Hindlimb muscle (tissue), 1 donor: ENCODE measurements around the gene NTMT1. TPM values are rescaled to one million over a fixed set of nuclear protein-coding genes. Genes with fewer than 3 reads are reported as not detected.
"Not testable (repeated sequence)": the region's sequence is repeated elsewhere in the genome, so short reads cannot be mapped to it uniquely, and the experiment has no call there.

Experiments
- DNase-seq: peaks from one replicate; pipeline ENCODE4 v3.0.0-alpha.2; 2013
- polyA plus RNA-seq: library from polyadenylated mRNA; unstranded; fragments of 120-200 nt; gene quantifications from one replicate; pipeline ENCODE4 v1.2.1, GENCODE V29; 2013; ENCODE audit not compliant: insufficient read length

NTMT1 gene
- polyA plus RNA-seq, 1 donor, result 40.1 TPM

GRCh38 chr9:129655154-129655553 is 29.2 kb downstream of the NTMT1 start:
- DNase-seq, result no peak

DNA sequence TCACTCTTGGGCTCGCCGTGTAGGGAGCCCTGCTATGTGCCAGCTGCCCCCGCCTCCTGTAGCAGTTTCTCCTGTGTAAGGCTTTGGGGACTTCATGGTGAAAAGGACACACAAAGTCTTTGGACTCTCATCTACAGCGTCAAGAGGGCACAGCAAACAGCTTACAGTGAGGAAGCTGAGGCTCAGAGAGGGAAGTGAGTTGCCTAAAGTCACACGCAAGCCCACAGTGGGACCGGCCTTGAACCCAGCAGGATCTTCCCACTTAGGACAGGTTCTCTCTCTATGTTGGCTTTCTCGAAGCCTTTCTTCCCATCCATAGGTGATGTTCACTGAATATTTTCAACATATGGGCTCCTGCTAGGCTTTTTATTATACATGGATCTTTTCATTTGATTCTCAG is 29.7 kb downstream of the NTMT1 start:
- no peak for DNase-seq

DNA sequence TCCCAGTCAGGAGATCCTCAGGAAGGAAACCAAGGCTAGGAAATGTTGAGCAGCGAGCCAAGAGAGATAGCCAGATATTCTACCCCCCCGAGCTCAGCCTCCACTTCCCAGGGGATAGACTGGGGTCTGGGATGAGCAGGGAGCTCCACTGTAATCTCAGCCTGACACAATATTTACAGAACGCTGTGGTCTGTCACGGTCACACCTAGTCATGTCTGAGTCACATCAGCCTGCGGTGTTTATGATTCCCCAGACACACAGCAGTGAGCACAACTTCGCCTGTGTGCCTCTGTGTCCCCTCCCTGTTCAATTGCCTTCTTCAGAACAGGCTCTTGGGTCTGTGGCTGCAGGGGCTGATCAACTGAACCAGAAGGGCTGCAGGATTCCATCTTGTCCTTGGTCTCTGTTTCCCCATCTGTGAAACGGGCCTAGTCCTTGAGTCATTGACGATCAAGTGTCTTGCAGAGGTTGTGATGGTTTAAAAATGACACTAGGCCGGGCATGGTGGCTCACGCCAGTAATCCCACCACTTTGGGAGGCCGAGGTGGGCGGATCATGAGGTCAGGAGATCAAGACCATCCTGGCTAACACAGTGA is 30.9 kb downstream of the NTMT1 start:
- no peak for DNase-seq

- DNase-seq, result no peak
Observed at GRCh38 chr9:129661029-129661428, 35.1 kb downstream of the NTMT1 start.

DNA sequence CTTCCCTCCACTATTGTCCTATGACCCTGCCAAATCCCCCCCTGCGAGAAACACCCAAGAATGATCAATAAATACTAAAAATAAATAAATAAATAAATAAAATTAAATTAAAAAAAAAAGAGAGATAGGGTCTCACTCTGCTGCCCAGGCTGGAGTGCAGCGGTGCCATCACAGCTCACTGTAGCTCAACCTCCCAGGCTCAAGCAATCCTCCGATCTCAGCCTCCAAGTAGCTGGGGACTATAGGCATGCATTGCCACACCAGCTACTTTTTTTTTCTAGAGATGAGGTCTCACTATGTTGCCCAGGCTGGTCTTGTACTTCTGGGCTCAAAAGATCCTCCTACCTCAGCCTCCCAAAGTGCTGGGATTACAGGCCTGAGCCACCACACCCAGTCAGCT is 36.3 kb downstream of the NTMT1 start:
- not testable (repeated sequence) for DNase-seq

- DNase-seq, result no peak
Observed at GRCh38 chr9:129664746-129665388, 38.9 kb downstream of the NTMT1 start.

- DNase-seq, result peak; percentile 77
Observed at GRCh38 chr9:129665389-129665775, 39.4 kb downstream of the NTMT1 start, which contains the start of gene PRRX2. Gene PRRX2, plus strand, starts transcription at chr9:129665647. Its CDS starts 221 bp downstream, at chr9:129665868.

GRCh38 chr9:129665814-129666520 is 40.0 kb downstream of the NTMT1 start:
- DNase-seq, result no peak

DNA sequence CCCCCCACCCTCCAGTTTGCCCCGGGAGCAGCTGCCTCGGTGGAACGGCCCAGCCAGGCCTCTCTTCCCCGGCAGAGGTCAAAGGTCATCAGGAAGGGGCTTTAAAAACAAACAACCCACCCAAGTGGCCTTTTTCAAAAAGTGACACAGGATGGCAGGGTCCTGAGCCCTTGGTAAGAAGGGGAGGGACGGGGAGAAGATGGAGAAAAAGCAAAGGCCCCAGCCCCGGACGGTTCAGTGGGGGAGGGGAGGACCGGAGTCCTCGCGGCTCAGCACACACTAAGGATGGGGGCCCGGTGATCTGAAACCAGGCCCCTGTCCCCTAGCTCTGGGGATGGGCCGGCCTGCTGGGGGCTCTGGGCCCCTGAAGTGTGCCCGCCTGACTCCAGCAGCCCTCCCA is 40.6 kb downstream of the NTMT1 start:
- no peak for DNase-seq

- no peak for DNase-seq
Observed at GRCh38 chr9:129667378-129667777, 41.4 kb downstream of the NTMT1 start.

- DNase-seq, result no peak
Observed at GRCh38 chr9:129667850-129668249, 41.9 kb downstream of the NTMT1 start.

DNA sequence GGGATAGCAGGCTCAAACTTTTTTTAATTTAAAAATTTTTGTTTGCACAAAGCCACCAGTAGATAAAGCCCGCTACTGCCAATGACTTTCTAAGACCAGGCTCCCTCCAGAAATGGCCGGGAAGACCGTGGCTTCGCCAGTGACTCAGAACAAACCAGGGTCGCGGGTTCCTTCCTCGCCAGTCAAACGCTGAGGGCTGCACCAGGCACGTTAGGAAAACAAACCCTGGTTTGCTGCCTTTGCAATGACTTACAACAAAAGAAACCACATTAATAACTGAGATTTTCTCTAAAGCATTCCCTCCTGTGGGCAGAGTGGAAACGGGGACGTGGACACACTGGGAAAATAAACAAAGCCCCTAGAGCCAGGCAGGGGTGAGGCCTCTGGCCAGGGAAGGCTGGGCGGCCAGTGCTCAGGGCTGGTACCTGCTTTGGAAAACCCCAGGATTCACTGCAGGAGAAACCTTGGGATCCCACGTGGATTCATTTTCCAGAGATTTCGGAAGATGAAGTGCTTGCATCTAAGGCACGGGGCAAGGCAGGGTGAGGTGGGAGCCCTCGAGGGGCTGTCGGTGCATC is 43.3 kb downstream of the NTMT1 start:
- DNase-seq, result no peak

- no peak for DNase-seq
Observed at GRCh38 chr9:129669946-129670345, 44.0 kb downstream of the NTMT1 start.

- DNase-seq, result no peak
Observed at GRCh38 chr9:129671065-129671464, 45.1 kb downstream of the NTMT1 start.

- DNase-seq, result no peak
Observed at GRCh38 chr9:129671519-129671918, 45.6 kb downstream of the NTMT1 start.

DNA sequence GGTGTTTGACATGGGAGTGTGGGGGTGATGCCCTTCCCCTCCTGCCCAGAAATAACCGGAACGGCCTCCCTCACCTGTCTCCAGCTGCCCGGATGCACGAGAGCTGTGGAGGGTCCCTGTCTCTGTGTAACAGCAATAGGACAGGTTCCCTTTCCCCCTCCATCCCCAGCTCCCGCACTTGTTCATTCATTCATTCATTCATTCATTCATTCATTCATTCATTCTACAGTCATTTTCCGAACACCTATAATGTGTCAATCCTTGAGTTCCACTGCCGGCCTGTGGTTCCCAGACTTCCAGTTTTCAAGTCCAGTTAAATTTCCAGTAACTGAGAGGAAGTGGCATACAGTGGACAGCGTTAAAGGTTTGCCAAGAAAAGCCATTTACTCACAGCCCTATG is 46.7 kb downstream of the NTMT1 start:
- no peak for DNase-seq

- DNase-seq, result no peak
Observed at GRCh38 chr9:129673602-129674001, 47.6 kb downstream of the NTMT1 start.

DNA sequence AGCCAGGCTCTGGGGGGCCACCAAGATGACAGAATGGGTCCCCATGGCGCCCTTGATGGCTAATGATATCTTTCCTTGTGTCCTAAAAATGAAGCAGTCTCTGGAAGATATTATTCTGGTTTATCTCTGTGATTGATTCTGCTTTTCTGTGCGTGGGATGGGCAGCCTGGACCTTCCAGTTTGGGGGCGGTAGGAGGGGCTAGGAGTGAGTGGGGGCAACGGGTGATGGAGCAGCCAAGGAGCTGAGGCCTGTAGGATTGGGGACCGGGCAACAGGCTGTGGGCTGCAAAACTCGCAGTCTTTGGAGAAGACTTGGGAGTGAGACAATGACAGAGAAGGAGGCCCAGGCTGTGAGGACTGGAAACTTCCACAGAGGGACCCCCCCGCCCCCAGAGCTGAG is 48.3 kb downstream of the NTMT1 start:
- no peak for DNase-seq

DNA sequence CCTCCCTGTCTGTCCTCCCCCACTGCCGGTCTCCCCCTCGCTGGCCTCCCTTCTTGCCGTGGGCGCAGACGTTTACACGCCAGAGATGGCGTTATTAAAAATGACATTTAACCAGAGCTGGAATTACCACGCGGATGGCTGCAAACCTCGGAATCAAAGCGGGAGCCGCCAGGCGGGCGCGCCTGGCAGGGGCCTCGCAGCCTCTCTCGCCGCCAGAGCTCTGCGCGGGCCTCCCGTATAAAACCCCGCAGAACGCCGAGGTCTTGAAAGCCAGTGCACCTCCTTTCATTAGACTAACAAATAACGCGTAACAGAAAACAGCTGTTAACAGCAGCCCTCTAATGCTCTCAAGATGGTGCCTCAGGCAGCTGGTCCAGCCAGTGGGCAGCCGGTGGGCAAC is 49.7 kb downstream of the NTMT1 start:
- no peak for DNase-seq

GRCh38 chr9:129676287-129676686 is 50.3 kb downstream of the NTMT1 start:
- no peak for DNase-seq

- DNase-seq, result no peak
Observed at GRCh38 chr9:129676975-129677374, 51.0 kb downstream of the NTMT1 start.

GRCh38 chr9:129677456-129677855 is 51.5 kb downstream of the NTMT1 start:
- DNase-seq, result peak; percentile 49

GRCh38 chr9:129678844-129679243 is 52.9 kb downstream of the NTMT1 start:
- no peak for DNase-seq

DNA sequence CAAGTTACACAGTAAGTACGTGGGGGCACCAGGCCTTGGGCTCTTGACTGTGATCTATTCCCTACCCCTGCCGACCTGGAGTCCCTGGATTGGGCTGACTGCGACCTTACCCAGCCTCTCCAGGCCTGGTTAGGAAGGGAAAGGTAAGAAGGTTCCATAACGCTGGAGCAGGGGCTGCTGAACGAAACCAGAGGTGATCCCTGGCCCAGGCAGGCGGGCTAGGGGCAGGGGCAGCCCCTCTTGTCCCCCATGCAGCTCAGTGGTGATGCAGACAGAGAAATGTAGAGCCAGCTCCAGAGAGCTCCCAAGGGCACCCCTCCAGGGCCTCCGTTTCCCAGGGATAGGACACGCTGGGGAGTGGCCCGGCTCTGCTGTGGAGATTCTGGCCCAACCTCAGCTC is 53.6 kb downstream of the NTMT1 start:
- no peak for DNase-seq
